Testis (tissue), 5 donors: Measurements from ENCODE around the gene MEIS3. TPM values are rescaled to one million over a fixed set of nuclear protein-coding genes. Genes with fewer than 3 reads are reported as not detected.
A peak's percentile ranks its signal among the peaks of the same experiment; 100 is the strongest.

ENCODE experiments used
- DNase-seq: peaks from one replicate; pipeline ENCODE4 v3.0.0-alpha.2; 2019
- H3K27ac ChIP-seq, 2 donors: fragments of 200-600 bp; sonication (generic); one replicate each; pipeline ENCODE4 v1.5.1; 2019
- H3K27me3 ChIP-seq: fragments of 200-600 bp; sonication (generic); one replicate; pipeline ENCODE4 v1.5.1; 2019
- H3K36me3 ChIP-seq: fragments of 200-600 bp; sonication (generic); one replicate; pipeline ENCODE4 v1.5.1; 2017; ENCODE audit warnings: low read depth; ENCODE audit errors: missing control alignments
- H3K4me1 ChIP-seq: fragments of 200-600 bp; sonication (generic); one replicate; pipeline ENCODE4 v1.5.1; 2019
- H3K4me3 ChIP-seq, 2 donors: fragments of 200-600 bp; sonication (generic); one replicate each; pipeline ENCODE4 v1.5.1; 2017 to 2019
- H3K9me3 ChIP-seq: fragments of 200-600 bp; sonication (generic); one replicate; pipeline ENCODE4 v1.5.1; 2017
- POLR2A ChIP-seq: fragments of 450-650 bp; IDR thresholded peaks from one replicate; pipeline ENCODE4 v1.6.1; 2017; ENCODE audit warnings: antibody characterized with exemption, mild to moderate bottlenecking, moderate library complexity
- WGBS, 2 donors: methylation state at CpG; one replicate each; pipeline ENCODE4 v1.1.5; 2018; 5-methylcytosine and 5-hydroxymethylcytosine counted together
- intact Hi-C: fragments of 100-400 bp; cut with DNase I; formaldehyde crosslinking; loops from one replicate; pipeline ENCODE4 v1.15.1; 2023; ENCODE audit warnings: low total_unique reads
- long read RNA-seq, 2 donors: transcript quantifications; one replicate each; lab custom pipeline, GENCODE V29; 2026
- polyA plus RNA-seq: library from polyadenylated mRNA; stranded (reverse); fragments of 350-450 nt; fragmentation: Illumina TruSeq; extraction: RNeasy Lipid Tissue Mini Kit (QIAGEN cat#74804); gene quantifications from one replicate; pipeline ENCODE4 v1.2.3, GENCODE V29; 2014; ENCODE audit warnings: low read depth, low replicate concordance; ENCODE audit not compliant: insufficient read depth
- total RNA-seq, 2 donors: library from RNA; depleted of rRNA; stranded (reverse); fragments of >200 nt; gene quantifications; one replicate each; pipeline ENCODE4 v1.2.3, GENCODE V29; 2016
- TF ChIP-seq, protein P1 (sequence below), 3 experiments: fragments of 450-650 bp in 2 of 3; fragments of 200-600 bp in 1 of 3; sonication (generic) in 1 of 3; IDR thresholded peaks; one replicate each; pipeline ENCODE4 v1.5.1; 2016 to 2019; ENCODE audit warnings: antibody characterized with exemption in 3 of 3, mild to moderate bottlenecking in 2 of 3, moderate library complexity in 1 of 3

MEIS3 gene
- total RNA-seq (10 to 100 TPM; 12.5 to 21.3 TPM), polyA plus RNA-seq (17.4 TPM)
- long read RNA-seq, donor 1, partial matches to known transcripts: 0 of 7 reads
- long read RNA-seq, donor 1, other reads (novel, unspliced or antisense): 0 of 7 reads
- long read RNA-seq, donor 2, partial matches to known transcripts: 0 of 6 reads
- long read RNA-seq, donor 2, other reads (novel, unspliced or antisense): 0 of 6 reads

DNA sequence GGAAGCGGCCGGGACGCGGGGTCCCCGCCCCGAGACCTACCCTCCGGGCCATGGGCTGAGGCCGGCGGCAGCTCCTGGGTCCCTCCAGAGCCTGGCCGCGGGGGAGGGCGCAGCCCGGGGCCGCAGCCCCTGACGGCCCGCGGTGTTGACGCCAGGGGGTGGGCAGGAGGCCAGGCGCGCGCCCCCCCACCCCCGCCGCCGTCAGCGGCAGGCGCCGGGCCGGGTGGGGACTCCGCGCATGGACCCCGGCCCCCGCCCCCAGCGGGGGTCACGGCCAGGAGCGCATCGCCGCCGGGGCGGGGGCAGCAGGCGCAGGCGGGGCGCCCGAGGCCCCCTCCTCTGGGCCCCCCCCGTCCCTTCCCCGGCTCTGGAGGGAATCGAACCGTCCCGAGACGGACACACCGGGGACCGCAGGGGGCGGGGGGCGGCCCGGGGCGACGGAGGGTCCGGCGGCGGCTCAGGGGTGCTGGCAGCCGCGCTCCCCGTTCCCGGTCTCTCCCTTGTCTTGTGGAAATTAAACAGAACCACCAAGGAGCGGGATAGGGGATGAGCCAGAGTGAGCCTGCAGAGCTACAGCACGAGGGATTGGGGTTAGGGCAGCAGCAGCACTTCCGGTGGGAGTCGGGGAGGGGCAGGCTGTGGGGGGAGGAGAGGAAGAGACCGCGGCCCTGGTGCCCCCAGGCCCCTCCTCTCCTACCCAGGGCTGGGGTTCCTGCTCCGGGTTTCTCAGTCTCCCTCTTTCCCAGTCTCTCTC lies at the start of gene MEIS3:
Gene MEIS3, minus strand, starts transcription at position 498 of the 754 bp plus-strand sequence. Its CDS starts 446 bp downstream, at position 52.
- Histone ChIP-seq H3K27ac (no peak within 1 kb of the TSS), H3K36me3 (no peaks in the 10 kb centered on the region), H3K4me3 (peak within 1 kb of the TSS; percentile 53), H3K27me3 (no peaks in the 10 kb centered on the region), H3K4me1 (peaks cover 3% of the 10 kb centered on the region), H3K9me3 (no peaks in the 10 kb centered on the region)
- no peak for TF ChIP-seq POLR2A
- TF ChIP-seq, protein P1, sequence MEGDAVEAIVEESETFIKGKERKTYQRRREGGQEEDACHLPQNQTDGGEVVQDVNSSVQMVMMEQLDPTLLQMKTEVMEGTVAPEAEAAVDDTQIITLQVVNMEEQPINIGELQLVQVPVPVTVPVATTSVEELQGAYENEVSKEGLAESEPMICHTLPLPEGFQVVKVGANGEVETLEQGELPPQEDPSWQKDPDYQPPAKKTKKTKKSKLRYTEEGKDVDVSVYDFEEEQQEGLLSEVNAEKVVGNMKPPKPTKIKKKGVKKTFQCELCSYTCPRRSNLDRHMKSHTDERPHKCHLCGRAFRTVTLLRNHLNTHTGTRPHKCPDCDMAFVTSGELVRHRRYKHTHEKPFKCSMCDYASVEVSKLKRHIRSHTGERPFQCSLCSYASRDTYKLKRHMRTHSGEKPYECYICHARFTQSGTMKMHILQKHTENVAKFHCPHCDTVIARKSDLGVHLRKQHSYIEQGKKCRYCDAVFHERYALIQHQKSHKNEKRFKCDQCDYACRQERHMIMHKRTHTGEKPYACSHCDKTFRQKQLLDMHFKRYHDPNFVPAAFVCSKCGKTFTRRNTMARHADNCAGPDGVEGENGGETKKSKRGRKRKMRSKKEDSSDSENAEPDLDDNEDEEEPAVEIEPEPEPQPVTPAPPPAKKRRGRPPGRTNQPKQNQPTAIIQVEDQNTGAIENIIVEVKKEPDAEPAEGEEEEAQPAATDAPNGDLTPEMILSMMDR (IDR thresholded peaks at IDR 0.05): no peak
- intact Hi-C loops: no loop called here
- no peak for DNase-seq
- WGBS, 2 donors: 2 to 3% methylated on average over 12 to 32 of the region's 70 CpGs

DNA sequence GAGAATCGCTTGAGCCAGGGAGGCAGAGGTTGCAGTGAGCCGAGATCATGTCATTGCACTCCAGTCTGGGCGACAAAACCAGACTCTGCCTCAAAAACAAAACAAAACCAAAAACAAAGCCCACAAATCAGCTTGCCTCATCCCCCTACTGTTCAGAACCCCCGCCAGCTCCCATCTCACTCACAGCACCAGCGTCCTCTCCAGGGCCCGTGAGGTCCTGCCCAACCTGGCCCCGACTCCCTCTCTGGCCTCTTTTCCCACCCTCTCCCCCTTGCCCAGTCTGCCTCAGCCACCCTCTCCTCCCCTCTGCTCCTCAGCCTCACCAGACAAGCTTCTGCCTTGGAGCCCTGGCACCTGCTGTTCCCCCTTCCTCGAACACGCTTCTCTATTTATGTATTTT lies 48.6 kb upstream of the MEIS3 start:
- no peak for TF ChIP-seq POLR2A
- TF ChIP-seq, protein P1 (IDR thresholded peaks at IDR 0.05): no peak
- no peak for DNase-seq
- 47 to 50% methylated on average over 9 of the region's 9 CpGs for WGBS, 2 donors
- Histone ChIP-seq H3K4me3 (no peak overlapping the region), H3K9me3 (no peaks in the 10 kb centered on the region), H3K27me3 (no peaks in the 10 kb centered on the region), H3K36me3 (no peaks in the 10 kb centered on the region), H3K27ac (no peak overlapping the region), H3K4me1 (peaks cover 13% of the 10 kb centered on the region)
- intact Hi-C loops: no loop called here

DNA sequence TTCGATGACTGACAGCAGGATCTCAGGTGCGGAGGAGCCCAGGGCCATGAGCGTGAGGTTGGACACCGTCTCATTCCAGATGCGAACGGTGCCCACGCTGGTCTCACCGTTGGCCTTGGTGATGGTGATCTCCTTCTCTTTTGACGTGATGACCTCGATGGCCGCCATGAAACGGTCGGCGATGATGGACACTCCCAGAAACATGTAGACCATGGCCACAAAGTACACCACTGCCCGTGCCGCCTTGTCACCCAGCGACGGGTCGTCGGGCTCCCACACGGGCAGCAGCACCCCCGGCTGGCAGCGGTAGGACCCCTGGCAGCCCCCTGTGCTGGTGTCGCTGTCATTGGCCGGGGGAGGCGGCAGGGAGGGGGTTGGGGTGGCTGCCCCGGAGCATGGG lies 46.6 kb upstream of the MEIS3 start:
- no peak for TF ChIP-seq POLR2A
- TF ChIP-seq, protein P1 (IDR thresholded peaks at IDR 0.05): no peak
- Histone ChIP-seq H3K9me3 (no peaks in the 10 kb centered on the region), H3K27ac (no peak overlapping the region), H3K36me3 (no peaks in the 10 kb centered on the region), H3K27me3 (no peaks in the 10 kb centered on the region), H3K4me3 (no peak overlapping the region), H3K4me1 (peaks cover under 1% of the 10 kb centered on the region)
- intact Hi-C loops: no loop called here
- WGBS, 2 donors: 85% methylated on average over 14 to 27 of the region's 27 CpGs
- no peak for DNase-seq

GRCh38 chr19:47464675-47465419 lies 45.5 kb upstream of the MEIS3 start:
- WGBS, 2 donors: 81 to 83% methylated on average over 10 of the region's 10 CpGs
- DNase-seq: no peak
- no peak for TF ChIP-seq POLR2A
- TF ChIP-seq, protein P1 (IDR thresholded peaks at IDR 0.05): no peak
- H3K27me3 ChIP-seq: no peaks in the 10 kb centered on the region
- no peak overlapping the region for H3K4me3 ChIP-seq
- H3K36me3 ChIP-seq: no peaks in the 10 kb centered on the region
- H3K9me3 ChIP-seq: no peaks in the 10 kb centered on the region
- H3K4me1 ChIP-seq: no peaks in the 10 kb centered on the region
- no peak overlapping the region for H3K27ac ChIP-seq
- intact Hi-C loops: no loop called here
